Measurements from ENCODE around the gene VPS13A.

DNA sequence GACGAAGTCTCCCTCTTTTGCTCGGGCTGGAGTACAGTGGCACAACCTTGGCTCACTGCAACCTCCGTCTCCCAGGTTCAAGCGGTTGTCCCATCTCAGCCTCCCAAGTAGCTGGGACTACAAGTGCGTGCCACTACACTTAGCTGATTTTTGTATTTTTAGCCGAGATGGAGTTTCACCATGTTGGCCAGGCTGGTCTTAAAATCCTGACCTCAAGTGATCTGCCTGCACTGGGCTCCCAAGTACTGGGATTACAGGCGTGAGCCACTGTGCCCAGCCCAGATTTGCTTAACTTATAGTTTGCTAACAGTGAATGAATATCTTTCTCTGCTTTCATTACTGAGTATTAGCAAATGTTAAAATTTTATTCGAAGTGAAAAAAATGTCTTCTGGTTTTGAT lies 84.3 kb downstream of the VPS13A start:
- TF ChIP-seq, protein P1, sequence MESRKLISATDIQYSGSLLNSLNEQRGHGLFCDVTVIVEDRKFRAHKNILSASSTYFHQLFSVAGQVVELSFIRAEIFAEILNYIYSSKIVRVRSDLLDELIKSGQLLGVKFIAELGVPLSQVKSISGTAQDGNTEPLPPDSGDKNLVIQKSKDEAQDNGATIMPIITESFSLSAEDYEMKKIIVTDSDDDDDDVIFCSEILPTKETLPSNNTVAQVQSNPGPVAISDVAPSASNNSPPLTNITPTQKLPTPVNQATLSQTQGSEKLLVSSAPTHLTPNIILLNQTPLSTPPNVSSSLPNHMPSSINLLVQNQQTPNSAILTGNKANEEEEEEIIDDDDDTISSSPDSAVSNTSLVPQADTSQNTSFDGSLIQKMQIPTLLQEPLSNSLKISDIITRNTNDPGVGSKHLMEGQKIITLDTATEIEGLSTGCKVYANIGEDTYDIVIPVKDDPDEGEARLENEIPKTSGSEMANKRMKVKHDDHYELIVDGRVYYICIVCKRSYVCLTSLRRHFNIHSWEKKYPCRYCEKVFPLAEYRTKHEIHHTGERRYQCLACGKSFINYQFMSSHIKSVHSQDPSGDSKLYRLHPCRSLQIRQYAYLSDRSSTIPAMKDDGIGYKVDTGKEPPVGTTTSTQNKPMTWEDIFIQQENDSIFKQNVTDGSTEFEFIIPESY (IDR thresholded peaks at IDR 0.05; ENCODE audit: extremely low read depth, insufficient replicate concordance, low read length): no peak
- TF ChIP-seq, protein P2, sequence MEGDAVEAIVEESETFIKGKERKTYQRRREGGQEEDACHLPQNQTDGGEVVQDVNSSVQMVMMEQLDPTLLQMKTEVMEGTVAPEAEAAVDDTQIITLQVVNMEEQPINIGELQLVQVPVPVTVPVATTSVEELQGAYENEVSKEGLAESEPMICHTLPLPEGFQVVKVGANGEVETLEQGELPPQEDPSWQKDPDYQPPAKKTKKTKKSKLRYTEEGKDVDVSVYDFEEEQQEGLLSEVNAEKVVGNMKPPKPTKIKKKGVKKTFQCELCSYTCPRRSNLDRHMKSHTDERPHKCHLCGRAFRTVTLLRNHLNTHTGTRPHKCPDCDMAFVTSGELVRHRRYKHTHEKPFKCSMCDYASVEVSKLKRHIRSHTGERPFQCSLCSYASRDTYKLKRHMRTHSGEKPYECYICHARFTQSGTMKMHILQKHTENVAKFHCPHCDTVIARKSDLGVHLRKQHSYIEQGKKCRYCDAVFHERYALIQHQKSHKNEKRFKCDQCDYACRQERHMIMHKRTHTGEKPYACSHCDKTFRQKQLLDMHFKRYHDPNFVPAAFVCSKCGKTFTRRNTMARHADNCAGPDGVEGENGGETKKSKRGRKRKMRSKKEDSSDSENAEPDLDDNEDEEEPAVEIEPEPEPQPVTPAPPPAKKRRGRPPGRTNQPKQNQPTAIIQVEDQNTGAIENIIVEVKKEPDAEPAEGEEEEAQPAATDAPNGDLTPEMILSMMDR (IDR thresholded peaks at IDR 0.05 in 2 of 3, conservative IDR thresholded peaks at IDR 0.05 in 1 of 3; ENCODE audit: borderline replicate concordance in 1 of 3, insufficient read depth in 1 of 3, low read depth in 2 of 3, low read length in 2 of 3): no peak
- TF ChIP-seq POLR2AphosphoS5 (IDR thresholded peaks at IDR 0.05; ENCODE audit: low read depth, low read length) (no peak), EZH2 (IDR thresholded peaks at IDR 0.05) (no peak), SIN3A (IDR thresholded peaks at IDR 0.05; ENCODE audit: low read depth) (no peak), POLR2A (IDR thresholded peaks at IDR 0.05; ENCODE audit: borderline replicate concordance, extremely low read depth, insufficient read depth, insufficient read length) (no peak)

Data from HCT116 (cell line).